Measurements from ENCODE around the gene ADARB2.

GRCh38 chr10:1202343-1202742, 535.0 kb downstream of the ADARB2 start:
- TF ChIP-seq POLR2A (IDR thresholded peaks at IDR 0.05): no peak
- TF ChIP-seq CTCF (IDR thresholded peaks at IDR 0.05): no peak

Data from suprapubic skin (tissue), 3 donors.